ENCODE results near the gene RBM33. TPM values are rescaled to one million over a fixed set of nuclear protein-coding genes. Genes with fewer than 3 reads are reported as not detected.

Gene RBM33
- total RNA-seq, 2 donors from 2014 or later = 86.8 to 87.1 TPM

GRCh38 chr7:155763122-155763521 lies 118.7 kb downstream of the RBM33 start:
- peaks cover 30% of the 10 kb centered on the region for H3K4me1 Mint-ChIP-seq
- H3K4me3 Mint-ChIP-seq = no peak overlapping the region
- H3K27me3 ChIP-seq (ENCODE audit: control insufficient read depth, insufficient read depth, low read length, poor library complexity, severe bottlenecking) = no peaks in the 10 kb centered on the region
- peaks cover 76% of the 10 kb centered on the region for H3K36me3 ChIP-seq (ENCODE audit: control insufficient read depth, insufficient read depth, low read length)
- H3K36me3 Mint-ChIP-seq (ENCODE audit: low read depth) = peaks cover 52% of the 10 kb centered on the region
- no peak overlapping the region for H3K9ac ChIP-seq (ENCODE audit: extremely low read depth, low read length, poor library complexity, severe bottlenecking)
- no peak for DNase-seq
- no peak overlapping the region for H3K4me3 ChIP-seq (ENCODE audit: low read length)
- H3K27ac ChIP-seq (ENCODE audit: low read depth, low read length) = no peak overlapping the region
- H3K27ac Mint-ChIP-seq = no peak overlapping the region
- H3K9me3 ChIP-seq (ENCODE audit: control insufficient read depth, low read length) = peaks cover under 1% of the 10 kb centered on the region
- WGBS, 2 experiments (ENCODE audit: insufficient coverage in 1 of 2, insufficient read length in 1 of 2) = 93 to 98% methylated on average over 6 to 10 of the region's 10 CpGs
- TF ChIP-seq, protein P1, sequence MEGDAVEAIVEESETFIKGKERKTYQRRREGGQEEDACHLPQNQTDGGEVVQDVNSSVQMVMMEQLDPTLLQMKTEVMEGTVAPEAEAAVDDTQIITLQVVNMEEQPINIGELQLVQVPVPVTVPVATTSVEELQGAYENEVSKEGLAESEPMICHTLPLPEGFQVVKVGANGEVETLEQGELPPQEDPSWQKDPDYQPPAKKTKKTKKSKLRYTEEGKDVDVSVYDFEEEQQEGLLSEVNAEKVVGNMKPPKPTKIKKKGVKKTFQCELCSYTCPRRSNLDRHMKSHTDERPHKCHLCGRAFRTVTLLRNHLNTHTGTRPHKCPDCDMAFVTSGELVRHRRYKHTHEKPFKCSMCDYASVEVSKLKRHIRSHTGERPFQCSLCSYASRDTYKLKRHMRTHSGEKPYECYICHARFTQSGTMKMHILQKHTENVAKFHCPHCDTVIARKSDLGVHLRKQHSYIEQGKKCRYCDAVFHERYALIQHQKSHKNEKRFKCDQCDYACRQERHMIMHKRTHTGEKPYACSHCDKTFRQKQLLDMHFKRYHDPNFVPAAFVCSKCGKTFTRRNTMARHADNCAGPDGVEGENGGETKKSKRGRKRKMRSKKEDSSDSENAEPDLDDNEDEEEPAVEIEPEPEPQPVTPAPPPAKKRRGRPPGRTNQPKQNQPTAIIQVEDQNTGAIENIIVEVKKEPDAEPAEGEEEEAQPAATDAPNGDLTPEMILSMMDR (conservative IDR thresholded peaks at IDR 0.05) = no peak
- no peaks in the 10 kb centered on the region for H3K4me1 ChIP-seq (ENCODE audit: control insufficient read depth, insufficient read depth, low read length)
- H3K27me3 Mint-ChIP-seq (ENCODE audit: insufficient read depth) = no peaks in the 10 kb centered on the region
- H3K9me3 Mint-ChIP-seq = no peaks in the 10 kb centered on the region

DNA sequence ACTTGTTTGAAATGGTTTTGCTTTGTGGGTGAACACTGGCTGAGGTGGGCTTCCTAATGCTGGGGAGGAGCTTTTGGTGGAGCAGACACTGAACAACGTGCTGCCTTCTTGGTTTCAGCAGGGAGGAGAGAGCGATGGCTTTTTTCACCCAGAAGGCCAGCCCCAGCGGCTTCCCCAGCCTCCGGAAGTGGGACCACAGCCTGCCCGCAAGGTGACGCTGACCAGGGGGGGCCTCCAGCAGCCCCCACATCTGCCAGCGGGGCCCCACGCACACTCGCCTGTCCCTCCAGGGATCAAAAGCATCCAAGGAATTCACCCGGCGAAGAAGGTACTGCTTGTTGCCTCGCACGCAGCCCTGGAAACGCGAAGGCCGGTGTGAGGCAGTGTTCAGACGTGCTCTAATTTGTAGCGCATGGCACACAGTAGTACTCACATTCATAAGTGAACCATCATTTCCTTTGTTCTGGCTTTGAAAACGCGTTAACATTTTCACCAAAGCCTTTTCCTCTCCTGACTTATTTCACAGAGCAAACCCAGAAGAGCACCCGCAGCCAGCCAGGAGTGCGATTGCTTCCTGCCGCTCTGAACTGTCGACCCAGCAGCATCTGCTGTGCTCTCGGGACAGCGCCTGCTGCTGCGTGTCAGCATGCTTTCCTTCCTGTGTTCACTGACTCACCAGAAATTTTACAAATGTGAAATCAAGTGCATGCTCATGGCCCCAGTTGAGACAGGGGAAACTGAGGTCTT lies 119.4 kb downstream of the RBM33 start:
- Mint-ChIP-seq H3K27ac (peak overlapping the region; percentile 71), H3K27me3 (ENCODE audit: insufficient read depth) (no peaks in the 10 kb centered on the region), H3K36me3 (ENCODE audit: low read depth) (peaks cover 49% of the 10 kb centered on the region), H3K4me1 (peaks cover 24% of the 10 kb centered on the region), H3K4me3 (no peak overlapping the region), H3K9me3 (no peaks in the 10 kb centered on the region)
- H3K9me3 ChIP-seq (ENCODE audit: control insufficient read depth, low read length) = no peaks in the 10 kb centered on the region
- H3K36me3 ChIP-seq (ENCODE audit: control insufficient read depth, insufficient read depth, low read length) = peaks cover 71% of the 10 kb centered on the region
- TF ChIP-seq, protein P1 (conservative IDR thresholded peaks at IDR 0.05) = no peak
- 88 to 94% methylated on average over 18 to 27 of the region's 27 CpGs for WGBS, 2 experiments (ENCODE audit: insufficient coverage in 1 of 2, insufficient read length in 1 of 2)
- no peak overlapping the region for H3K9ac ChIP-seq (ENCODE audit: extremely low read depth, low read length, poor library complexity, severe bottlenecking)
- H3K27ac ChIP-seq (ENCODE audit: low read depth, low read length) = peak overlapping the region; percentile 19
- H3K4me3 ChIP-seq (ENCODE audit: low read length) = no peak overlapping the region
- no peaks in the 10 kb centered on the region for H3K27me3 ChIP-seq (ENCODE audit: control insufficient read depth, insufficient read depth, low read length, poor library complexity, severe bottlenecking)
- DNase-seq = no peak
- no peaks in the 10 kb centered on the region for H3K4me1 ChIP-seq (ENCODE audit: control insufficient read depth, insufficient read depth, low read length)

GRCh38 chr7:155764438-155764793 lies 120.0 kb downstream of the RBM33 start:
- Mint-ChIP-seq H3K4me3 (no peak overlapping the region), H3K4me1 (peaks cover 23% of the 10 kb centered on the region), H3K36me3 (ENCODE audit: low read depth) (peaks cover 53% of the 10 kb centered on the region), H3K27ac (no peak overlapping the region), H3K27me3 (ENCODE audit: insufficient read depth) (no peaks in the 10 kb centered on the region), H3K9me3 (no peaks in the 10 kb centered on the region)
- H3K36me3 ChIP-seq (ENCODE audit: control insufficient read depth, insufficient read depth, low read length) = peaks cover 72% of the 10 kb centered on the region
- peak overlapping the region; percentile 19 for H3K27ac ChIP-seq (ENCODE audit: low read depth, low read length)
- H3K27me3 ChIP-seq (ENCODE audit: control insufficient read depth, insufficient read depth, low read length, poor library complexity, severe bottlenecking) = no peaks in the 10 kb centered on the region
- 96 to 100% methylated on average over 3 to 7 of the region's 7 CpGs for WGBS, 2 experiments (ENCODE audit: insufficient coverage in 1 of 2, insufficient read length in 1 of 2)
- TF ChIP-seq, protein P1 (conservative IDR thresholded peaks at IDR 0.05) = no peak
- no peaks in the 10 kb centered on the region for H3K9me3 ChIP-seq (ENCODE audit: control insufficient read depth, low read length)
- H3K4me3 ChIP-seq (ENCODE audit: low read length) = no peak overlapping the region
- no peaks in the 10 kb centered on the region for H3K4me1 ChIP-seq (ENCODE audit: control insufficient read depth, insufficient read depth, low read length)
- DNase-seq = no peak
- no peak overlapping the region for H3K9ac ChIP-seq (ENCODE audit: extremely low read depth, low read length, poor library complexity, severe bottlenecking)
